Uterus (tissue), 2 donors: ENCODE measurements around the gene ZNF627.

Experiments
- POLR2A ChIP-seq, 2 donors: fragments of 450-650 bp; IDR thresholded peaks; one replicate each; pipeline ENCODE4 v1.6.1; 2016; ENCODE audit warnings: antibody characterized with exemption in 2 of 2, mild to moderate bottlenecking in 1 of 2, moderate library complexity in 1 of 2
- TF ChIP-seq, protein P1 (sequence below), 4 experiments: fragments of 200-600 bp in 2 of 4; fragments of 450-650 bp in 2 of 4; sonication (generic) in 2 of 4; IDR thresholded peaks; one replicate each; pipeline ENCODE4 v1.5.1; 2016 to 2019; ENCODE audit warnings: antibody characterized with exemption in 4 of 4, mild to moderate bottlenecking in 2 of 4, moderate library complexity in 1 of 4

DNA sequence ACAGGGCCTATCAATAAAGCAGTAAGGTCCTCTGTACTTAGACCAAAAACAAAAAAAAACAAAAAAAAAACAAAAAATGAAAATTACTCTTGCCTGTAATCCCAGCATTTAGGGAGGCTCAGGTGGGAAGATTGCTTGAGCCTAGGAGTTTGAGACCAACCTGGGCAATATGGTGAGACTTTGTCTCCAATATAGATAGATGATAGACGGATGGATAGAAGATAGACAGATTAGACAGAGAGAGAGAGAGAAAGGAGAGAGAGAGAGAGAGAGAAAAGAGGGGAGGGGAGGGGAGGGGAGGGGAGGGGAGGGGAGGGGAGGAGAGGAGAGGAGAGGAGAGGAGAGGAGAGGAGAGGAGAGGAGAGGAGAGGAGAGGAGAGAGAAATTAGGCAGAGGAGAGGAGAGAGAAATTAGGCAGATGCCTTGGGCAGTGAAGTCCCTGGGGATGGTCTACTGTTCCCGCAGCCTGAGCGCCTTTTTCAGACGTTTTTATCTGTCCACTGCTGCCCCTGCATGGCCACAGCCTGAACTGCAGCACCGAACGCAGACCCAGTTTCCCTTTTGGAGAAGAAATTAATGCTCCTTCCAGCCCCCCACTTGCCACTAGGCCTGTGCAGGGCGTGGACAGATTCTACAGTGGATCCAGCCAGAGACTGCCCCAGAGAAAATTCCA lies 9.8 kb upstream of the ZNF627 start:
- TF ChIP-seq, protein P1, sequence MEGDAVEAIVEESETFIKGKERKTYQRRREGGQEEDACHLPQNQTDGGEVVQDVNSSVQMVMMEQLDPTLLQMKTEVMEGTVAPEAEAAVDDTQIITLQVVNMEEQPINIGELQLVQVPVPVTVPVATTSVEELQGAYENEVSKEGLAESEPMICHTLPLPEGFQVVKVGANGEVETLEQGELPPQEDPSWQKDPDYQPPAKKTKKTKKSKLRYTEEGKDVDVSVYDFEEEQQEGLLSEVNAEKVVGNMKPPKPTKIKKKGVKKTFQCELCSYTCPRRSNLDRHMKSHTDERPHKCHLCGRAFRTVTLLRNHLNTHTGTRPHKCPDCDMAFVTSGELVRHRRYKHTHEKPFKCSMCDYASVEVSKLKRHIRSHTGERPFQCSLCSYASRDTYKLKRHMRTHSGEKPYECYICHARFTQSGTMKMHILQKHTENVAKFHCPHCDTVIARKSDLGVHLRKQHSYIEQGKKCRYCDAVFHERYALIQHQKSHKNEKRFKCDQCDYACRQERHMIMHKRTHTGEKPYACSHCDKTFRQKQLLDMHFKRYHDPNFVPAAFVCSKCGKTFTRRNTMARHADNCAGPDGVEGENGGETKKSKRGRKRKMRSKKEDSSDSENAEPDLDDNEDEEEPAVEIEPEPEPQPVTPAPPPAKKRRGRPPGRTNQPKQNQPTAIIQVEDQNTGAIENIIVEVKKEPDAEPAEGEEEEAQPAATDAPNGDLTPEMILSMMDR (IDR thresholded peaks at IDR 0.05) = peak; percentile 85 to 97 (median 92)
- TF ChIP-seq POLR2A (IDR thresholded peaks at IDR 0.05) = no peak
